SU-DHL-6 (cell line): ENCODE measurements around the gene CGB8.
A peak's percentile ranks its signal among the peaks of the same experiment; 100 is the strongest.

ENCODE experiments used
- H2AFZ ChIP-seq: fragments of 200-600 bp; sonication (generic); 2 replicates; pipeline ENCODE4 v1.6.1; 2014; ENCODE audit warnings: low read depth, mild to moderate bottlenecking, moderate library complexity, mixed read lengths, antibody characterized with exemption, low read length; ENCODE audit not compliant: severe bottlenecking
- H3F3A ChIP-seq: fragments of 200-600 bp; shearing (Covaris generic); 2 replicates; pipeline ENCODE4 v1.6.0; 2016; ENCODE audit warnings: antibody characterized with exemption, mild to moderate bottlenecking; ENCODE audit not compliant: insufficient read depth
- H3K27ac ChIP-seq: fragments of 200-600 bp; sonication (generic); 2 replicates; pipeline ENCODE4 v1.5.1; 2016; ENCODE audit warnings: low read depth, mild to moderate bottlenecking, low read length, moderate library complexity, mixed read lengths
- H3K27me3 ChIP-seq: fragments of 200-600 bp; sonication (generic), shearing (Covaris generic); 2 replicates; pipeline ENCODE4 v1.6.0; 2014; ENCODE audit warnings: mild to moderate bottlenecking, low read length
- H3K36me3 ChIP-seq: fragments of 200-600 bp; sonication (generic); 2 replicates; pipeline ENCODE4 v1.6.1; 2014; ENCODE audit warnings: mild to moderate bottlenecking, low read length, mixed read lengths
- H3K4me2 ChIP-seq: fragments of 300-600, 200-600 bp; shearing (Covaris generic), sonication (generic); 2 replicates; pipeline ENCODE4 v1.6.0; 2014; ENCODE audit warnings: low read length, low read depth, mild to moderate bottlenecking; ENCODE audit not compliant: poor library complexity, severe bottlenecking
- H3K4me3 ChIP-seq: fragments of 200-600 bp; sonication (generic); 2 replicates; pipeline ENCODE4 v1.5.1; 2014; ENCODE audit warnings: antibody characterized with exemption, low read length, mild to moderate bottlenecking, mixed read lengths; ENCODE audit not compliant: insufficient read depth, poor library complexity, severe bottlenecking
- H3K79me2 ChIP-seq: fragments of 200-600 bp; sonication (generic); 2 replicates; pipeline ENCODE4 v1.6.1; 2014; ENCODE audit warnings: mild to moderate bottlenecking, low read length, moderate library complexity; ENCODE audit not compliant: insufficient read depth
- H3K9ac ChIP-seq: fragments of 200-600 bp; sonication (generic); 2 replicates; pipeline ENCODE4 v1.7.0; 2014; ENCODE audit warnings: mild to moderate bottlenecking, low read length
- H3K9me2 ChIP-seq: fragments of 200-600 bp; sonication (generic); replicated peaks from 2 replicates; pipeline ENCODE4 v1.6.1; 2014; ENCODE audit warnings: low read length; ENCODE audit not compliant: insufficient read depth
- H3K9me3 ChIP-seq: fragments of 200-600 bp; sonication (generic); 2 replicates; pipeline ENCODE4 v1.6.1; 2014; ENCODE audit warnings: low read length, mixed read lengths; ENCODE audit not compliant: insufficient read depth
- H4K20me1 ChIP-seq: fragments of 200-600 bp; sonication (generic); 2 replicates; pipeline ENCODE4 v1.6.1; 2014; ENCODE audit warnings: low read depth, mild to moderate bottlenecking, antibody characterized with exemption, low read length, moderate library complexity, mixed read lengths
- EZH2phosphoT487 ChIP-seq: fragments of 200-600 bp; sonication (generic), shearing (Covaris generic); conservative IDR thresholded peaks from 2 replicates; pipeline ENCODE4 v1.6.1; 2018; ENCODE audit warnings: mild to moderate bottlenecking, antibody characterized with exemption, low read length, moderate library complexity, mixed read lengths
- TF ChIP-seq, protein P1 (sequence below): fragments of 200-600 bp; sonication (generic); IDR thresholded peaks from one replicate; pipeline ENCODE4 v1.5.1; 2017; ENCODE audit warnings: antibody characterized with exemption, mild to moderate bottlenecking, low read length, moderate library complexity; ENCODE audit not compliant: insufficient read depth, poor library complexity, severe bottlenecking

Gene CGB8

DNA sequence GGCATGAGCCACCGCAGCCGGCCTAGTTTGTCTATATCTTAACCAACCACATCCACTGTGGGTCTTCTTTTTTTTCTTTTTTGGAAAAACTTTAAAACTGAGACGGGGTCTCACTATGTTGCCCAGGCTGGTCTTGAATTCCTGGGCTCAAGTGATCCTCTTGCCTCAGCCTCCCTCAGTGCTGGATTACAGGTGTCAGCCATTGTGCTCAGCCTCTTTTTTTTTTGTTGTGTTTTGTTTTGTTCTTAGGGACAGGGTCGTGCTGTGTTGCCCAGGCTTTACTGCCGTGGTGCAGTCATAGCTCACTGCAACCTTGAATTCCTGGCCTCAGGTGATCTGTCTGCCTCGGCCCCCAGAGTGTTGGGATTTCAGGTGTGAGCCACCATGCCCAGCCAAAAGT, 43.8 kb upstream of the CGB8 start:
- H3K27me3 ChIP-seq, result no peaks in the 10 kb centered on the region
- TF ChIP-seq EZH2phosphoT487, result no peak
- TF ChIP-seq, protein P1, sequence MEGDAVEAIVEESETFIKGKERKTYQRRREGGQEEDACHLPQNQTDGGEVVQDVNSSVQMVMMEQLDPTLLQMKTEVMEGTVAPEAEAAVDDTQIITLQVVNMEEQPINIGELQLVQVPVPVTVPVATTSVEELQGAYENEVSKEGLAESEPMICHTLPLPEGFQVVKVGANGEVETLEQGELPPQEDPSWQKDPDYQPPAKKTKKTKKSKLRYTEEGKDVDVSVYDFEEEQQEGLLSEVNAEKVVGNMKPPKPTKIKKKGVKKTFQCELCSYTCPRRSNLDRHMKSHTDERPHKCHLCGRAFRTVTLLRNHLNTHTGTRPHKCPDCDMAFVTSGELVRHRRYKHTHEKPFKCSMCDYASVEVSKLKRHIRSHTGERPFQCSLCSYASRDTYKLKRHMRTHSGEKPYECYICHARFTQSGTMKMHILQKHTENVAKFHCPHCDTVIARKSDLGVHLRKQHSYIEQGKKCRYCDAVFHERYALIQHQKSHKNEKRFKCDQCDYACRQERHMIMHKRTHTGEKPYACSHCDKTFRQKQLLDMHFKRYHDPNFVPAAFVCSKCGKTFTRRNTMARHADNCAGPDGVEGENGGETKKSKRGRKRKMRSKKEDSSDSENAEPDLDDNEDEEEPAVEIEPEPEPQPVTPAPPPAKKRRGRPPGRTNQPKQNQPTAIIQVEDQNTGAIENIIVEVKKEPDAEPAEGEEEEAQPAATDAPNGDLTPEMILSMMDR, result no peak
- H4K20me1 ChIP-seq, result peaks cover 13% of the 10 kb centered on the region; the same call in 1 of the 2 replicates
- H3K4me2 ChIP-seq, result no peak overlapping the region
- H3K36me3 ChIP-seq, result peaks cover 19% of the 10 kb centered on the region
- no peak overlapping the region for H3K9ac ChIP-seq
- no peaks in the 10 kb centered on the region for H3K9me2 ChIP-seq
- peaks cover 11% of the 10 kb centered on the region for H3F3A ChIP-seq
- H3K4me3 ChIP-seq, result no peak overlapping the region
- H3K9me3 ChIP-seq, result no peaks in the 10 kb centered on the region
- H3K27ac ChIP-seq, result no peak overlapping the region
- H3K79me2 ChIP-seq, result peaks cover 51% of the 10 kb centered on the region
- H2AFZ ChIP-seq, result no peak overlapping the region

DNA sequence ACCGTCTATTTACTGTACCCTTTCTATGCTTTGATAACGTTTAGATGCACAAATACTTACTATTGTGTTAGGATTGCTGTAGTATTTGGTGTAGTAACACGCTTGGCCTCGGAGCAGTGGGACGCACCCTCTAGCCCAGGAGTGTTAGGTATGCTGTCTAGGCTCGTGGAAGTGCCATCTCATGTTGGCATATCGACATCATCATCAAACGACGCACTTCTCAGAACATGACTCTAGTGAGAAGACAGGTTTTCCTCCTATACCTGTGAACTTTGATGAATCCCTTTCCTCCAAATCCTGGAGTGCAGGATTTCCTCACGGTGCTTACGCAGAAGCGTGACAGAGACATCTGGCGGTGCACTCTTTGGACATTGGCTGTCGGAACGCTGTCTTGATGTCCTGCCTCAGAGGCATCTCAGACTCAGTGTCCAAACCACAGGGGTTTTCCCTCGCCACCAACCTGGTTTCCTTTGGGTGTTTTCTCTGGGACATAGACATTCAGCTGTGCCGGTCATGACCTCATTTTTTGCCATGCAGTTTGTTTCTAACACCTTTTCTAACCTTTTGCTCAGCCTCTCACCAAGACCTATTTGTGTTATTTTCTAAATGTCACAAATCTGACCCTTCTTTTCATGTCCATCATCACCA, 42.6 kb upstream of the CGB8 start:
- Histone ChIP-seq H3K9me2 (no peaks in the 10 kb centered on the region), H3F3A (peaks cover 3% of the 10 kb centered on the region; the same call in 1 of the 2 replicates), H3K4me3 (no peak overlapping the region), H3K36me3 (peaks cover 31% of the 10 kb centered on the region), H2AFZ (no peak overlapping the region), H3K4me2 (no peak overlapping the region), H4K20me1 (peaks cover 23% of the 10 kb centered on the region), H3K9ac (no peak overlapping the region), H3K9me3 (no peaks in the 10 kb centered on the region), H3K27me3 (no peaks in the 10 kb centered on the region), H3K79me2 (peaks cover 63% of the 10 kb centered on the region), H3K27ac (no peak overlapping the region)
- no peak for TF ChIP-seq EZH2phosphoT487
- TF ChIP-seq, protein P1, result no peak

- peak overlapping the region; percentile 94 for H3K4me2 ChIP-seq
- H3K4me3 ChIP-seq, result peak overlapping the region; percentile 95
- no peak overlapping the region for H2AFZ ChIP-seq
- H3F3A ChIP-seq, result no peaks in the 10 kb centered on the region
- H4K20me1 ChIP-seq, result peaks cover 27% of the 10 kb centered on the region
- no peaks in the 10 kb centered on the region for H3K9me3 ChIP-seq
- no peak overlapping the region for H3K27ac ChIP-seq
- H3K79me2 ChIP-seq, result peaks cover 60% of the 10 kb centered on the region
- no peaks in the 10 kb centered on the region for H3K9me2 ChIP-seq
- no peak for TF ChIP-seq EZH2phosphoT487
- TF ChIP-seq, protein P1, result no peak
- H3K27me3 ChIP-seq, result no peaks in the 10 kb centered on the region
- peak overlapping the region; percentile 79 for H3K9ac ChIP-seq
- H3K36me3 ChIP-seq, result peaks cover 27% of the 10 kb centered on the region
These were observed 37.4 kb upstream of the CGB8 start for GRCh38 chr19:49086296-49086695.
